T-helper 17 cell (primary cell): Measurements from ENCODE around the gene EBF3. TPM values are rescaled to one million over a fixed set of nuclear protein-coding genes. Genes with fewer than 3 reads are reported as not detected.

Experiments used
- ATAC-seq: fragments of 150-1000 bp; cut with Tn5 transposase; 2 replicates; pipeline ENCODE4 v1.10.0; 2021; ENCODE audit warnings: mild to moderate bottlenecking, moderate library complexity
- DNase-seq, 3 donors: peaks; one replicate each; pipeline versions ENCODE4 v3.0.0 to v3.0.0-alpha.2; 2020 to 2021
- H3K9me3 ChIP-seq: one replicate; pipeline ENCODE4 v1.7.0; 2013; ENCODE audit warnings: low read length, mild to moderate bottlenecking; ENCODE audit not compliant: control insufficient read depth, poor library complexity, severe bottlenecking
- H3K27ac Mint-ChIP-seq: one replicate; pipeline ENCODE4 v1.8.0; 2022; ENCODE audit warnings: mild to moderate bottlenecking, moderate library complexity, mixed read lengths
- H3K27me3 Mint-ChIP-seq: one replicate; pipeline ENCODE4 v1.8.0; 2022; ENCODE audit warnings: mixed read lengths
- H3K36me3 Mint-ChIP-seq: one replicate; pipeline ENCODE4 v1.8.0; 2022; ENCODE audit warnings: low read depth, mixed read lengths
- H3K4me1 Mint-ChIP-seq: one replicate; pipeline ENCODE4 v1.8.0; 2022; ENCODE audit warnings: mild to moderate bottlenecking, mixed read lengths
- H3K4me3 Mint-ChIP-seq: one replicate; pipeline ENCODE4 v1.8.0; 2022; ENCODE audit warnings: mild to moderate bottlenecking, moderate library complexity, mixed read lengths
- total RNA-seq, 4 donors: library from RNA in 2 of 4; stranded (reverse) in 2 of 4; gene quantifications; one replicate each; pipeline ENCODE4 v1.2.3 and lab custom pipeline; 2022 to 2026

Gene EBF3
- total RNA-seq, 2 donors from 2014 or later, result not detected

DNA sequence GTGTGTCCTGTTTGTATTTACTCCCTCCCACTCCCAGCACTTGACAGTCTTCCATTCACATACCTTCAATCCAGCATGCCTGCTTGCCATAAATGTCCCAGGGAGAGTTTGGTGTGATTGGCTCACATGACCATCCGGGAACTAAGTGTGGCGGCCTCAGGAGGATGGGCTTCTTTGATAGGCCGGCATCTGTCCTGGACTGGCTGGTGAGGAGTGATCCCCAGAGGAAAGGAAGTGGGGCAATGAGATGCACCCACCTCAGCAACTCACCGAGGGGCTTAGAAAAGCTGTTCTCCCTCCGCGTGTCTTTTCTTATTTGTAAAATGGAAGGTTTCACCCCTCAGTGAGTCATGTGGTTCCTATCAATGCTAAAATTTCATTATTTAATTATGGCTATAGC lies 14.9 kb upstream of the EBF3 start:
- H3K9me3 ChIP-seq, result no peaks in the 10 kb centered on the region
- Mint-ChIP-seq H3K27me3 (peaks cover 57% of the 10 kb centered on the region), H3K4me1 (no peaks in the 10 kb centered on the region), H3K36me3 (no peaks in the 10 kb centered on the region), H3K27ac (no peak overlapping the region), H3K4me3 (no peak overlapping the region)
- DNase-seq, result no peak
- ATAC-seq, result no peak

GRCh38 chr10:129978322-129978721 lies 14.2 kb upstream of the EBF3 start:
- Mint-ChIP-seq H3K27ac (no peak overlapping the region), H3K4me3 (no peak overlapping the region), H3K36me3 (no peaks in the 10 kb centered on the region), H3K4me1 (no peaks in the 10 kb centered on the region), H3K27me3 (peaks cover 61% of the 10 kb centered on the region)
- DNase-seq (no peak), ATAC-seq (no peak)
- no peaks in the 10 kb centered on the region for H3K9me3 ChIP-seq

DNA sequence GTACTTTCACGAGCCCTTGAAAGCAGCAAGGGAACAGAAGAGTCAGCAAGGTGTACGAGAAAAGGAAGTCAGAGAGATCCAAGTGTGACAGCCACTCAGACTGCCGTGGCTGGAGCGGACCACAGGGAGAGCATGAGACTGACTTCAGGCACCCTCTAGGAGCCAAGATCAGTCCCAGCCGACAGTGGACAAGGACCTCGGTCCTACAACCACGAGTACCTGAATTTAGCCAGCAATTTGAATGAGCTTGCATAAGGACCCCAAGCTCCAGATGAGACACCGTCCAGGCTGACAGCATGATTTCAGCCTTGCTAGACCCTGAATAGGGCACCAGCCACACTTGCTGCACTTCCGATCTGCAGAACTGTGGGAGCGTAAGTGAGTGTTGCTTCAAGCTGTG lies 13.7 kb upstream of the EBF3 start:
- no peak overlapping the region for H3K4me3 Mint-ChIP-seq
- peaks cover 61% of the 10 kb centered on the region for H3K27me3 Mint-ChIP-seq
- no peaks in the 10 kb centered on the region for H3K4me1 Mint-ChIP-seq
- H3K27ac Mint-ChIP-seq, result no peak overlapping the region
- no peak for ATAC-seq
- no peak for DNase-seq
- no peaks in the 10 kb centered on the region for H3K36me3 Mint-ChIP-seq
- H3K9me3 ChIP-seq, result no peaks in the 10 kb centered on the region

- ATAC-seq, result no peak
- no peaks in the 10 kb centered on the region for H3K9me3 ChIP-seq
- no peaks in the 10 kb centered on the region for H3K36me3 Mint-ChIP-seq
- H3K4me3 Mint-ChIP-seq, result no peak overlapping the region
- no peak for DNase-seq
- H3K27ac Mint-ChIP-seq, result no peak overlapping the region
- peaks cover 76% of the 10 kb centered on the region for H3K27me3 Mint-ChIP-seq
- H3K4me1 Mint-ChIP-seq, result peaks cover 6% of the 10 kb centered on the region
Observed at GRCh38 chr10:129973674-129974059, 9.6 kb upstream of the EBF3 start.

DNA sequence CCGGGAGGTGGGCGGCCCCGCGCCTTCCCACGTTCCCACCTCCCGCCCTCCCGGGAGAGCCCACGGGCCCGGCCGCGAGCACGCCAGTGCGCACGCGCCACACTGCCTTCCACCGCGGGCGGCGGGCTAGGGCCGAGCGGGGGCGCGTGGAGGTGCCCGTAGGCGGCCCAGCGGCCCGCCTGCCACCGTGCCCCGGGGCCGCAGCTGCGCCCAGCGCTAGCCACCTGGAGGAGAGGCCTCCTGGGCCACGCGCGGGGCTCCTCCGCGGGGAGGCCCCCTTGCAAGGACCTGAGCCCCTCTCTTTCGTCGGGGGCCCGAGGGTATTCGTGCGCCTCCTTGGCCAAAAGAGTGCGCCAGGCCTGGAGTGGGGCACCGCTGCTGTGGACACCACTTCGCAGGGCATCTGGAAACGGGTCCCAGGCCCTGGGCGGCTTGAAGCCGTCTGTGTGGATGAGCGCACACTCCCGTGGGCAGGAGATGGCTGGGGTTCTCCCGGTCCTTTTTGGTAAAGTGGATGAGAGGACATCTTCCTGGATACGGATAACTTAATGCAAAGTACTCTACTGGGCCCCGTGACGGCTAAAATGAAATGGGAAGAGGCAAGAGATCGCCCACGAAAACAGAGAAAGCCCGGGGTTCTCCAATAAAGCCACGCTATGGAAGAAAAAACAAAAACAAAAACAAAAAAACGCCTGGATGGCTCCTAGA lies 9.0 kb upstream of the EBF3 start:
- peaks cover 76% of the 10 kb centered on the region for H3K27me3 Mint-ChIP-seq
- no peak overlapping the region for H3K27ac Mint-ChIP-seq
- ATAC-seq (no peak), DNase-seq (no peak)
- no peaks in the 10 kb centered on the region for H3K9me3 ChIP-seq
- H3K4me1 Mint-ChIP-seq, result peaks cover 6% of the 10 kb centered on the region
- no peaks in the 10 kb centered on the region for H3K36me3 Mint-ChIP-seq
- H3K4me3 Mint-ChIP-seq, result no peak overlapping the region

- Mint-ChIP-seq H3K4me3 (peak overlapping the region; percentile 81), H3K27ac (peak overlapping the region; percentile 61)
- no peak for ATAC-seq
Observed at GRCh38 chr10:129972145-129972965, 8.3 kb upstream of the EBF3 start.

DNA sequence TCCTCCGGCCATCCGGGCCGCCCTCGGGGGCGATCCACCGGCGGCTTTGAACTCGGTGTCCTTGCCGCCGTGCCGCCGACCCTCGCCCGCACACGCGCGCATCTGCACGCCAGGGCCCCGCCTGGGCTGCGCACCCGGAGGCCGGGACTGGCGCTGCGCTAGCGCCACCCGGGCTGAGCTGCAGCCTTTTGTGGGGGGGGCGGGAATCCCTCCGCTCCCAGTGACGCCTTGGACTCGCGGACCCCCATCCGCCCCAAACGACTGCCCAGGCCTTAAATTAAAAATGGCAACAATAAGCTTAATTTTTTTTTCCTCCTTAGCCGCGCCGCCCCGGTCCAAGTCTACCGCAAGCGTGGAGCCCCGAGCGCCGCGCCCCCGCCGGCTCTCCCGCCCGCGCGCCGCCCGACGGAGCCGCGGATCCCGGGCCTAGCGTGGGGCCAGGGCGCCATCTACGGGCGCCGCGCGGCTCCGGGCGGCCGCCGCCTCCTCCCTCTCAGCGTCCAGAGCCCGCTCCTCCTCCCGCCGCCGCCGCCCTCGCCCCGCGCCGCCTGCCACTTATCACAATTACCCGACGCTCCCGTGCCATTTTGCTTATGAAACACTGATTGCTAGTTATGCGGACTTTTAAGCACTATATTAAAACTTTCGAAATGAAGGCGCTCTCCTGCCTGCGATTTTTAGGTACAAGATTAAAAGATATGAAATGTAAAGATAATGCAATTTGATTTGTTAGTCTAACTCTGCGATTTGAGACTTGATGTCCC lies 7.5 kb upstream of the EBF3 start:
- Mint-ChIP-seq H3K4me3 (peak overlapping the region; percentile 81), H3K36me3 (no peaks in the 10 kb centered on the region), H3K27ac (peak overlapping the region; percentile 61), H3K27me3 (peaks cover 65% of the 10 kb centered on the region), H3K4me1 (peaks cover 6% of the 10 kb centered on the region)
- ATAC-seq (peak; percentile 57), DNase-seq (no peak)
- H3K9me3 ChIP-seq, result no peaks in the 10 kb centered on the region

More at GRCh38 chr10:129972145-129972965, 8.3 kb upstream of the EBF3 start:
- no peaks in the 10 kb centered on the region for H3K9me3 ChIP-seq
- no peak for DNase-seq
- peaks cover 6% of the 10 kb centered on the region for H3K4me1 Mint-ChIP-seq
- H3K36me3 Mint-ChIP-seq, result no peaks in the 10 kb centered on the region
- H3K27me3 Mint-ChIP-seq, result peaks cover 72% of the 10 kb centered on the region

- H3K9me3 ChIP-seq, result no peaks in the 10 kb centered on the region
- ATAC-seq (no peak), DNase-seq (no peak)
- H3K36me3 Mint-ChIP-seq, result no peaks in the 10 kb centered on the region
- peak overlapping the region; percentile 77 for H3K27ac Mint-ChIP-seq
- H3K4me1 Mint-ChIP-seq, result peaks cover 6% of the 10 kb centered on the region
- peak overlapping the region; percentile 62 for H3K4me3 Mint-ChIP-seq
- peaks cover 65% of the 10 kb centered on the region for H3K27me3 Mint-ChIP-seq
Observed at GRCh38 chr10:129970465-129971364, 6.6 kb upstream of the EBF3 start.

GRCh38 chr10:129969911-129970464 lies 5.9 kb upstream of the EBF3 start:
- Mint-ChIP-seq H3K4me1 (peaks cover 6% of the 10 kb centered on the region), H3K36me3 (no peaks in the 10 kb centered on the region), H3K27me3 (peaks cover 64% of the 10 kb centered on the region), H3K4me3 (peak overlapping the region; percentile 31), H3K27ac (peak overlapping the region; percentile 77)
- ATAC-seq, result no peak
- H3K9me3 ChIP-seq, result no peaks in the 10 kb centered on the region
- DNase-seq, result no peak

- H3K9me3 ChIP-seq, result no peaks in the 10 kb centered on the region
- ATAC-seq (no peak), DNase-seq (no peak)
- Mint-ChIP-seq H3K27me3 (peaks cover 58% of the 10 kb centered on the region), H3K36me3 (no peaks in the 10 kb centered on the region), H3K27ac (peak overlapping the region; percentile 77), H3K4me1 (peaks cover 6% of the 10 kb centered on the region), H3K4me3 (no peak overlapping the region)
Observed at GRCh38 chr10:129969184-129969910, 5.3 kb upstream of the EBF3 start.

- no peak for ATAC-seq
- Mint-ChIP-seq H3K27me3 (peaks cover 53% of the 10 kb centered on the region), H3K4me3 (no peak overlapping the region), H3K36me3 (no peaks in the 10 kb centered on the region), H3K4me1 (peaks cover 6% of the 10 kb centered on the region), H3K27ac (peak overlapping the region; percentile 77)
- no peaks in the 10 kb centered on the region for H3K9me3 ChIP-seq
- DNase-seq, result no peak
Observed at GRCh38 chr10:129968853-129969183, 4.7 kb upstream of the EBF3 start.
